K562 (cell line): Measurements from ENCODE around the gene ZNF618. TPM values are rescaled to one million over a fixed set of nuclear protein-coding genes. Genes with fewer than 3 reads are reported as not detected.

Experiments used
- ATAC-seq: fragments of 200-7000 bp; cut with Tn5 transposase; 3 replicates; pipeline ENCODE4 v1.9.1; 2020; ENCODE audit warnings: moderate library complexity
- BruUV-seq: library from RNA; stranded (reverse); fragments of 400-500 nt; replicated peaks from 2 replicates; lab custom pipeline; 2021; lab: Mats Ljungman, UMichigan
- CTCF ChIA-PET: fragments of 300-600 bp; formaldehyde crosslinking; extraction: SDS; loops from one replicate; lab custom pipeline; 2021; ENCODE audit warnings: low intra/inter-chr PET ratio; lab: Yijun Ruan, JAX
- POLR2A ChIA-PET: fragments of 300-600, 350-650 bp; sonication (Branson Sonifier 250); formaldehyde crosslinking; extraction: SDS; loops from one replicate; lab custom pipeline; 2021; ENCODE audit warnings: antibody characterized with exemption, inconsistent platforms; lab: Yijun Ruan, JAX
- DNase-seq, 4 experiments: peaks; one replicate each; pipeline versions ENCODE4 v3.0.0 to v3.0.0-alpha.2; 2011 to 2018; ENCODE audit warnings: low spot score in 3 of 4, mixed read lengths in 3 of 4; ENCODE audit errors: extremely low read depth in 1 of 4
- FAIRE-seq: peaks from 2 replicates; lab custom pipeline; 2011; peaks lifted over from hg19 to GRCh38; lab: Jason Lieb, UNC
- H2AFZ ChIP-seq: 2 replicates; pipeline ENCODE4 v1.6.0; 2011; ENCODE audit warnings: low read depth, low read length, control low read depth, inconsistent platforms
- H3K27ac ChIP-seq: fragments of 200-600 bp; 3 replicates; pipeline ENCODE4 v1.8.0; 2011; ENCODE audit warnings: low read depth, mild to moderate bottlenecking, control low read depth, inconsistent platforms, low read length, moderate library complexity, mixed read lengths; ENCODE audit errors: extremely low read depth
- H3K27me3 ChIP-seq, 2 experiments: fragments of 300-600 bp in 1 of 2; 2 replicates in 1 of 2; 3 replicates in 1 of 2; pipeline versions ENCODE4 v1.6.0 to v1.8.0; 2011; ENCODE audit warnings: inconsistent platforms in 2 of 2, low read length in 2 of 2, mild to moderate bottlenecking in 1 of 2, mixed read lengths in 1 of 2, moderate library complexity in 1 of 2; ENCODE audit not compliant: control insufficient read depth in 2 of 2, insufficient read depth in 2 of 2
- H3K36me3 ChIP-seq: fragments of 300-600 bp; 3 replicates; pipeline ENCODE4 v1.8.0; 2011; ENCODE audit warnings: mild to moderate bottlenecking, low read length, inconsistent platforms; ENCODE audit not compliant: control insufficient read depth, insufficient read depth
- H3K4me1 ChIP-seq, 2 experiments: fragments of 200-600 bp in 1 of 2; replicated peaks in 1 of 2; 2 replicates in 1 of 2; 3 replicates in 1 of 2; pipeline versions ENCODE4 v1.5.1 to v1.8.0; 2011; ENCODE audit warnings: inconsistent platforms in 2 of 2, low read length in 2 of 2, mild to moderate bottlenecking in 1 of 2, mixed read lengths in 1 of 2, moderate library complexity in 1 of 2; ENCODE audit not compliant: control insufficient read depth in 2 of 2, insufficient read depth in 2 of 2
- H3K4me2 ChIP-seq: 2 replicates; pipeline ENCODE4 v1.6.1; 2011; ENCODE audit warnings: low read length, control low read depth, inconsistent platforms, mixed read lengths; ENCODE audit not compliant: insufficient read depth
- H3K4me3 ChIP-seq: fragments of 200-600 bp; sonication (generic), shearing (Covaris generic); 2 replicates; pipeline ENCODE4 v1.5.1; 2016; ENCODE audit warnings: control low read depth, inconsistent platforms
- H3K79me2 ChIP-seq: fragments of 200-600 bp; 3 replicates; pipeline ENCODE4 v1.8.0; 2011; ENCODE audit warnings: low read length, inconsistent platforms; ENCODE audit not compliant: control insufficient read depth, insufficient read depth
- H3K9ac ChIP-seq, 2 experiments: 2 replicates each; pipeline versions ENCODE4 v1.6.0 to v1.6.1; 2011; ENCODE audit warnings: low read depth in 2 of 2, low read length in 2 of 2, control low read depth in 1 of 2, inconsistent platforms in 1 of 2, mild to moderate bottlenecking in 1 of 2, mixed read lengths in 1 of 2; ENCODE audit not compliant: insufficient read depth in 1 of 2
- H3K9me1 ChIP-seq: one replicate; pipeline ENCODE4 v1.6.0; 2011; ENCODE audit warnings: inconsistent platforms, mild to moderate bottlenecking, low read length, moderate library complexity; ENCODE audit not compliant: control insufficient read depth, insufficient read depth
- H3K9me3 ChIP-seq: replicated peaks from 2 replicates; pipeline ENCODE4 v1.5.1; 2011; ENCODE audit warnings: low read depth, low read length, inconsistent platforms; ENCODE audit not compliant: control insufficient read depth, insufficient read depth
- H4K20me1 ChIP-seq: replicated peaks from 2 replicates; pipeline ENCODE4 v1.6.1; 2011; ENCODE audit warnings: low read length, inconsistent platforms, mixed read lengths; ENCODE audit not compliant: control insufficient read depth, insufficient read depth
- BCOR ChIP-seq: fragments of 450-650 bp; IDR thresholded peaks from 2 replicates; pipeline ENCODE4 v1.6.1; 2016
- CEBPG ChIP-seq, 3 experiments: fragments of 200-800 bp in 1 of 3; sonication (Bioruptor generic) in 1 of 3; sonication (generic) in 1 of 3; formaldehyde crosslinking in 1 of 3; IDR thresholded peaks in 2 of 3; conservative IDR thresholded peaks in 1 of 3; 2 replicates each; pipeline versions ENCODE4 v1.6.1 to v1.8.0; 2016 to 2022; ENCODE audit warnings: missing compliant biosample characterization in 2 of 3, missing genetic modification characterization in 2 of 3, mild to moderate bottlenecking in 1 of 3, missing genetic modification reagents in 1 of 3
- STAT5B ChIP-seq: fragments of 250-450 bp; sonication (Bioruptor Pico); IDR thresholded peaks from 2 replicates; pipeline ENCODE4 v1.8.0; 2021; ENCODE audit warnings: mild to moderate bottlenecking, inconsistent platforms
- WGBS: fragments of 100-300 bp; shearing (Covaris generic); methylation state at CpG from one replicate; pipeline ENCODE4 v1.1.6; 2016; ENCODE audit warnings: low coverage, mixed read lengths; ENCODE audit not compliant: insufficient coverage; ENCODE audit errors: missing lambda C conversion rate; 5-methylcytosine and 5-hydroxymethylcytosine counted together
- in situ Hi-C: fragments of 300-500 bp; cut with MboI; formaldehyde crosslinking; loops from 4 replicates; pipeline ENCODE4 v1.15.0; 2018; ENCODE audit warnings: inconsistent platforms, mixed read lengths
- intact Hi-C: fragments of 100-400 bp; cut with micrococcal nuclease; formaldehyde crosslinking; loops from 2 replicates; pipeline ENCODE4 v1.14.2; 2022
- polyA plus RNA-seq, 8 experiments: library from polyadenylated mRNA; depleted of rRNA in 4 of 8; stranded (reverse) in 5 of 8; unstranded in 3 of 8; fragments of >200 nt; fragmentation: Nextera tagmentation in 2 of 8; fragmentation: Illumina TruSeq in 1 of 8; extraction: Ambion mirVana in 2 of 8; extraction: Trizol in 1 of 8; gene quantifications; 2 replicates each; pipeline versions ENCODE4 v1.2.1 to v1.2.3, GENCODE V29; 2011 to 2014; ENCODE audit warnings: inconsistent platforms in 1 of 8, missing spikeins in 1 of 8
- total RNA-seq, 7 experiments: library from RNA; depleted of rRNA in 6 of 7; stranded (reverse); fragments of >200 nt in 6 of 7; fragmentation: Illumina TruSeq in 2 of 7; extraction: Trizol in 2 of 7; gene quantifications; 2 replicates each; pipeline versions ENCODE4 v1.2.1 to v1.2.3, GENCODE V29; 2011 to 2021; ENCODE audit warnings: low replicate concordance in 1 of 7
- TF ChIP-seq, protein P1 (sequence below), 2 experiments: IDR thresholded peaks; 2 replicates each; pipeline ENCODE4 v1.6.1; 2012; ENCODE audit warnings: improper control_type of control experiment in 2 of 2, low read depth in 2 of 2, low read length in 2 of 2, borderline replicate concordance in 1 of 2
- TF ChIP-seq, protein P2 (sequence below), 2 experiments: IDR thresholded peaks; 2 replicates each; pipeline ENCODE4 v1.6.1; 2011; ENCODE audit warnings: borderline replicate concordance in 1 of 2, control low read depth in 1 of 2, low read depth in 1 of 2, low read length in 1 of 2, mild to moderate bottlenecking in 1 of 2, mixed read lengths in 1 of 2, moderate library complexity in 1 of 2; ENCODE audit not compliant: insufficient read depth in 1 of 2, insufficient read length in 1 of 2, poor library complexity in 1 of 2, severe bottlenecking in 1 of 2; ENCODE audit errors: extremely low read depth in 1 of 2

Gene ZNF618
- total and polyA plus RNA-seq, 9 of the 15 experiments (the other 6 are each of a cell fraction or from before 2014, with no cell fraction given) = 0.08 to 13.7 (median 3.4) TPM

DNA sequence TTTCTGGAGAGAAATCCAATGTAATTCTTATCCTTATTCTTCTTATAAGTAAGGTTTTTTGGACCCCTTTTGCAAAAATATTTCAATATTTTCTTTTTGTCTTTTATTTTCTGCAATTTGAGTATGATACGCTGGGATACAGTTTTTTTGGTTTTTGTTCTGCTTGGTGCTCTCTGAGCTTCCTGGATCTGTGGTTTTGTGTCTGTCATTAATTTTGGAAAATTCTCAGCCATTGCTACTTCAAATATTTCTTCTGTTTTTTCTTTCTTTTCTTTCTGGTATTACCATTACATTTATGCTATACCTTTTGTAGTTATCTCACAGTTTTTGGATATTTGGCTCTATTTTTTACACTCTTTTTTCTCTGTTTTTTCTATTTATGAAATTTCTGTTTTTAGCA, 50.1 kb downstream of the ZNF618 start:
- no peak overlapping the region for H3K9ac ChIP-seq
- H3K27me3 ChIP-seq = peaks cover 0 to 3% of the 10 kb centered on the region in 2 experiments; a peak in 1 of 5 replicates
- no peak overlapping the region for H3K4me3 ChIP-seq
- H4K20me1 ChIP-seq = no peaks in the 10 kb centered on the region
- no peaks in the 10 kb centered on the region for H3K9me3 ChIP-seq
- no peaks in the 10 kb centered on the region for H3K36me3 ChIP-seq
- H2AFZ ChIP-seq = no peak overlapping the region
- ATAC-seq = no peak
- H3K4me1 ChIP-seq = peaks cover 0 to 11% of the 10 kb centered on the region in 2 experiments; a peak in 3 of 5 replicates
- no peaks in the 10 kb centered on the region for H3K9me1 ChIP-seq
- in situ Hi-C loops = no loop called here
- BruUV-seq = no TSS peak
- no peak for DNase-seq
- intact Hi-C loops = no loop called here
- H3K4me2 ChIP-seq = no peak overlapping the region
- no peak for FAIRE-seq
- CTCF ChIA-PET = no interaction called here
- H3K27ac ChIP-seq = no peak overlapping the region
- POLR2A ChIA-PET = interaction anchor here (0.6 to 1.2 kb wide), 2 partner anchors 16 to 534 kb away, joined by 3 read pairs; no protein-coding TSS in a partner anchor
- H3K79me2 ChIP-seq = peaks cover 7% of the 10 kb centered on the region; the same call in 1 of the 3 replicates
- 35% methylated on average over 1 of the region's 1 CpG for WGBS
- TF ChIP-seq STAT5B (CRISPR knock-in tag) (no peak), BCOR (no peak), CEBPG (CRISPR knock-in tag; IDR thresholded peaks at IDR 0.05) (no peak), CEBPG (tag; conservative IDR thresholded peaks at IDR 0.05 in 1 of 2, IDR thresholded peaks at IDR 0.05 in 1 of 2) (no peak)
- TF ChIP-seq, protein P1, sequence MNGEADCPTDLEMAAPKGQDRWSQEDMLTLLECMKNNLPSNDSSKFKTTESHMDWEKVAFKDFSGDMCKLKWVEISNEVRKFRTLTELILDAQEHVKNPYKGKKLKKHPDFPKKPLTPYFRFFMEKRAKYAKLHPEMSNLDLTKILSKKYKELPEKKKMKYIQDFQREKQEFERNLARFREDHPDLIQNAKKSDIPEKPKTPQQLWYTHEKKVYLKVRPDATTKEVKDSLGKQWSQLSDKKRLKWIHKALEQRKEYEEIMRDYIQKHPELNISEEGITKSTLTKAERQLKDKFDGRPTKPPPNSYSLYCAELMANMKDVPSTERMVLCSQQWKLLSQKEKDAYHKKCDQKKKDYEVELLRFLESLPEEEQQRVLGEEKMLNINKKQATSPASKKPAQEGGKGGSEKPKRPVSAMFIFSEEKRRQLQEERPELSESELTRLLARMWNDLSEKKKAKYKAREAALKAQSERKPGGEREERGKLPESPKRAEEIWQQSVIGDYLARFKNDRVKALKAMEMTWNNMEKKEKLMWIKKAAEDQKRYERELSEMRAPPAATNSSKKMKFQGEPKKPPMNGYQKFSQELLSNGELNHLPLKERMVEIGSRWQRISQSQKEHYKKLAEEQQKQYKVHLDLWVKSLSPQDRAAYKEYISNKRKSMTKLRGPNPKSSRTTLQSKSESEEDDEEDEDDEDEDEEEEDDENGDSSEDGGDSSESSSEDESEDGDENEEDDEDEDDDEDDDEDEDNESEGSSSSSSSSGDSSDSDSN (IDR thresholded peaks at IDR 0.05; ENCODE audit: borderline replicate concordance in 1 of 2, low read depth in 2 of 2, low read length in 2 of 2) = no peak
- TF ChIP-seq, protein P2, sequence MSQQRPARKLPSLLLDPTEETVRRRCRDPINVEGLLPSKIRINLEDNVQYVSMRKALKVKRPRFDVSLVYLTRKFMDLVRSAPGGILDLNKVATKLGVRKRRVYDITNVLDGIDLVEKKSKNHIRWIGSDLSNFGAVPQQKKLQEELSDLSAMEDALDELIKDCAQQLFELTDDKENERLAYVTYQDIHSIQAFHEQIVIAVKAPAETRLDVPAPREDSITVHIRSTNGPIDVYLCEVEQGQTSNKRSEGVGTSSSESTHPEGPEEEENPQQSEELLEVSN (IDR thresholded peaks at IDR 0.05; ENCODE audit: borderline replicate concordance in 1 of 2, extremely low read depth in 1 of 2, insufficient read depth in 1 of 2, insufficient read length in 1 of 2, low read depth in 1 of 2, low read length in 1 of 2, poor library complexity in 1 of 2, severe bottlenecking in 1 of 2) = no peak
